GM18858 (cell line): ENCODE measurements around the gene KCNK3.
"Not testable (repeated sequence)": the region's sequence is repeated elsewhere in the genome, so short reads cannot be mapped to it uniquely, and the experiment has no call there.

Experiments
- ATAC-seq: cut with Tn5 transposase; IDR thresholded peaks from one replicate; pipeline ENCODE4 v1.9.1; 2021; ENCODE audit not compliant: unreplicated experiment

Gene KCNK3

GRCh38 chr2:26692279-26692896, at the start of gene KCNK3:
Gene KCNK3, plus strand, starts transcription at chr2:26692722. Its CDS starts 154 bp downstream, at chr2:26692876.
- ATAC-seq, result no peak

GRCh38 chr2:26644188-26644835, 48.2 kb upstream of the KCNK3 start:
- no peak for ATAC-seq

GRCh38 chr2:26645762-26646161, 46.8 kb upstream of the KCNK3 start:
- ATAC-seq, result no peak

GRCh38 chr2:26646986-26647672, 45.4 kb upstream of the KCNK3 start:
- no peak for ATAC-seq

- no peak for ATAC-seq
Measured at GRCh38 chr2:26647981-26648380, 44.5 kb upstream of the KCNK3 start.

GRCh38 chr2:26648516-26648915, 44.0 kb upstream of the KCNK3 start:
- no peak for ATAC-seq

GRCh38 chr2:26649322-26649721, 43.2 kb upstream of the KCNK3 start:
- ATAC-seq, result no peak

- no peak for ATAC-seq
Measured at GRCh38 chr2:26649992-26650712, 42.4 kb upstream of the KCNK3 start.

GRCh38 chr2:26650713-26651469, 41.6 kb upstream of the KCNK3 start:
- no peak for ATAC-seq

- ATAC-seq, result no peak
Measured at GRCh38 chr2:26651470-26651771, 41.1 kb upstream of the KCNK3 start.

- ATAC-seq, result no peak
Measured at GRCh38 chr2:26651799-26652198, 40.7 kb upstream of the KCNK3 start.

GRCh38 chr2:26652361-26653041, 40.0 kb upstream of the KCNK3 start:
- no peak for ATAC-seq

- ATAC-seq, result no peak
Measured at GRCh38 chr2:26653207-26654060, 39.1 kb upstream of the KCNK3 start.

GRCh38 chr2:26654061-26654340, 38.5 kb upstream of the KCNK3 start:
- no peak for ATAC-seq

GRCh38 chr2:26655120-26655519, 37.4 kb upstream of the KCNK3 start:
- not testable (repeated sequence) for ATAC-seq

GRCh38 chr2:26655611-26656195, 36.8 kb upstream of the KCNK3 start:
- no peak for ATAC-seq

GRCh38 chr2:26657265-26657664, 35.3 kb upstream of the KCNK3 start:
- ATAC-seq, result no peak

- no peak for ATAC-seq
Measured at GRCh38 chr2:26658691-26659346, 33.7 kb upstream of the KCNK3 start.

GRCh38 chr2:26660363-26660962, 32.1 kb upstream of the KCNK3 start:
- no peak for ATAC-seq
